Cardiac fibroblast (primary cell): Measurements from ENCODE around the gene FAM20C.

Experiments used
- DNase-seq, 2 donors: peaks; one replicate each; pipeline versions ENCODE4 v3.0.0 to v3.0.0-alpha.2; 2010; ENCODE audit warnings: low read depth in 2 of 2
- H3K4me3 ChIP-seq, 2 donors: replicated peaks in 1 of 2; 1 replicate in 1 of 2; 2 replicates in 1 of 2; pipeline ENCODE4 v1.5.1; 2011; ENCODE audit warnings: low read depth in 2 of 2, low read length in 2 of 2, mild to moderate bottlenecking in 2 of 2, moderate library complexity in 1 of 2
- TF ChIP-seq, protein P1 (sequence below): IDR thresholded peaks from one replicate; pipeline ENCODE4 v1.5.1; 2011; ENCODE audit warnings: low read depth, mild to moderate bottlenecking, low read length, inconsistent platforms

FAM20C gene

GRCh38 chr7:291373-292092 lies 99.2 kb downstream of the FAM20C start:
- no peak overlapping the region for H3K4me3 ChIP-seq
- DNase-seq, result no peak
- TF ChIP-seq, protein P1, sequence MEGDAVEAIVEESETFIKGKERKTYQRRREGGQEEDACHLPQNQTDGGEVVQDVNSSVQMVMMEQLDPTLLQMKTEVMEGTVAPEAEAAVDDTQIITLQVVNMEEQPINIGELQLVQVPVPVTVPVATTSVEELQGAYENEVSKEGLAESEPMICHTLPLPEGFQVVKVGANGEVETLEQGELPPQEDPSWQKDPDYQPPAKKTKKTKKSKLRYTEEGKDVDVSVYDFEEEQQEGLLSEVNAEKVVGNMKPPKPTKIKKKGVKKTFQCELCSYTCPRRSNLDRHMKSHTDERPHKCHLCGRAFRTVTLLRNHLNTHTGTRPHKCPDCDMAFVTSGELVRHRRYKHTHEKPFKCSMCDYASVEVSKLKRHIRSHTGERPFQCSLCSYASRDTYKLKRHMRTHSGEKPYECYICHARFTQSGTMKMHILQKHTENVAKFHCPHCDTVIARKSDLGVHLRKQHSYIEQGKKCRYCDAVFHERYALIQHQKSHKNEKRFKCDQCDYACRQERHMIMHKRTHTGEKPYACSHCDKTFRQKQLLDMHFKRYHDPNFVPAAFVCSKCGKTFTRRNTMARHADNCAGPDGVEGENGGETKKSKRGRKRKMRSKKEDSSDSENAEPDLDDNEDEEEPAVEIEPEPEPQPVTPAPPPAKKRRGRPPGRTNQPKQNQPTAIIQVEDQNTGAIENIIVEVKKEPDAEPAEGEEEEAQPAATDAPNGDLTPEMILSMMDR, result no peak

DNA sequence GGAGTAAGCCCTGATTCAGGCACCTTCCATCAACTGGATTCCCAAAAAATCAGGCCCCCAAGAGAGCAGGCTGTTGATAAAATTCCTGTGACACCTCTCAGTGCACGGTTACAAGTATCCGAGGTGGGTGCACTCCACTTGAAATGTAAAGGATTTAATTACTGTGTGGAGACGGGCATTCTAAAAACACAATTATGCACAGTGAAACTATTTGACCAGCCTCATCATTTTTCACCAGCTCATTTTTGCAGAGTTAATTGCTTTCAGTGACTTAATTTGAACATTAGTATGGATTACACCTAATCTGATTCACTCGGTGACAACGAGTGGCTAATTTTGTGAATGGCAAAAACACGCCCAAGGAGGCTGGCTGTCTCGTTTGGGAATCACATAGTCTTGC lies 99.9 kb downstream of the FAM20C start:
- no peak for DNase-seq
- H3K4me3 ChIP-seq, result no peak overlapping the region
- TF ChIP-seq, protein P1, result no peak

DNA sequence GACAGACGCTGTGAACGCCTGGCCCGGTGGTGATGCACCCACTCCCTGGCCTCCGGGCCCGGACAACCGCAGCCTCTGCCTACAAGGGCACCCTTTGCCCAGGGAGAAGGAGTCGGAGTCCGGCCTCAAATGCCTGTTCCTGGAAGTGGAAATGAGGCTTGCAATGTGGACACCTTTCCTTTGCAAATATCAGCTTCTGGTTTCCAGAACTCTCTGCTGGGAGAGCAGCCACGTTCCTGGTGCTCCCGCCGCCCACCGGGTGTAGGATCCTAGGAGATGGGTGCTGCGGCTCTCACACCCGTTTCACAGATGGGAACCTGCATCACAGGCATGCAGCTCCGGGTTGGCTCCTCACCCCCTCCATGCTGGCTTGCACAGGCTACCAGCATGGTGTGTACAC lies 100.5 kb downstream of the FAM20C start:
- no peak overlapping the region for H3K4me3 ChIP-seq
- DNase-seq, result no peak
- TF ChIP-seq, protein P1, result no peak

DNA sequence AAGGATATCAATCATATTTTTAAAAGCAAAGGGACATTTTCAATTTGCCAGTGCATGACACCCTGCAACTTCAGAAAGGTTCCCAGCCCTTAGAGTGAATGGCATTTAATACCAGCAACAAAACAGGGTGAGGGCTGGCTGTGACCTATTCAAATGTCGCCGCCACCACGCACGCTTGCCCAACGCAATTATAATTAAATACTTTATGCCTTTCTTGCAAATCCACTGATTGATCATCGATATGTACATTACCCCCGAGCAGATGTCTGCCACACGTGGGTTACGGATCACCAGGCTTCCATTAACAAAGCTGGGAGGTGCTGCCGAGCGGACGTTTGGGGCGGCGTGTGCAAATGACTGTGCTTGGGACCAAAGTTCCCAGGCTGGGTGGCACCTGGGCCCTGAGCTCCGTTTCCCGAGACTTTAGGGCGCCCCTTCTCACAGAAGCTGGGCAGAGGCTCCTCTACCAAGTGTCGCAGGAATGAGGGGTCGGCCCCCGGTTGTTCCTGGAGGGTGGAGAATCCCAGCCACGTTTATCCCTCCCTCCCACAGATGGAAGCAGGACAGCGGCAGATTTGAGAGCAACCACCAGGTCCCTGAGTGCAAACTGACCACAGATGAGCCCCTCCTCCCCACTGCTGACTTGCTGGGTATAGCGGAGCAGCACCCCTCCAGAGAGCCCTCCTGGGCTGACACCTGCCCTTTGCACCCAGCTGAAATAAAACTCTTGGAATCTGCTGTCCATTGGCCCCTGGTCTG lies 101.5 kb downstream of the FAM20C start:
- no peak overlapping the region for H3K4me3 ChIP-seq
- DNase-seq, result no peak
- TF ChIP-seq, protein P1, result no peak

DNA sequence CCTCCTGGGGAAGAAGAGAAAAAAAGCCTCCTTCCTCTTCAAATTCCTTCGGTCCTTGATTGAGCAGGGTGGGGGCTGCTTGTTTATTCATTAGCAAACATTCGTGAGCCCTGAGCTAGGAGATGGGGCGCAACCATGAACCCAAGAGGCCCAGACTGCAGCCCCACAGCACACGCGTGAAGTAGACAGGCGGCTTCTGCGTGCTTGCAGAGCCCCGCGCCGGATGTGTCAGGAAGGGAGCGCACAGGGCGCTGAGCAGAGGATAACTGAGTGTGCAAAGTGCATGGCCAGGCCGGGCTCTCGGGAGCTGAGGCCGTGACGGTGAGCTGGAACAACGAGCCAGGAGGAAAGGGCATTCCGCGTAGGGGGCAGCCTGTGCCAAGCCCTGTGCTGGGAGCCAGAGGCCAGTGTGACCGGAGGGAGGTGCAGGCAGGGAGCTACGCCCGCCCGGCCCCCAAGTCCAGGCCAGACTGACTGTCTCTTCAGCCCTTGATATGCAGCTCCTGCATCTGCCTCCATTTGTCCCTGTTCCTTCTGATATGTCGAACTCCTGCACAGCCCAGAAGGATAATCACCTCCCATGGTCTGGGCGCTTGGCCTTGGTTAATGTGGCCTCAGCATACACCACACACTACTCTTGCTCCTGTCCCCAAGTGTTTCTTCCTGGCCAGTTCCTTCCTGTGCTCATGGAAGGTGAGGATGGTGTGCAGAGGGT lies 102.2 kb downstream of the FAM20C start:
- no peak for DNase-seq
- H3K4me3 ChIP-seq, result no peak overlapping the region
- TF ChIP-seq, protein P1, result no peak

DNA sequence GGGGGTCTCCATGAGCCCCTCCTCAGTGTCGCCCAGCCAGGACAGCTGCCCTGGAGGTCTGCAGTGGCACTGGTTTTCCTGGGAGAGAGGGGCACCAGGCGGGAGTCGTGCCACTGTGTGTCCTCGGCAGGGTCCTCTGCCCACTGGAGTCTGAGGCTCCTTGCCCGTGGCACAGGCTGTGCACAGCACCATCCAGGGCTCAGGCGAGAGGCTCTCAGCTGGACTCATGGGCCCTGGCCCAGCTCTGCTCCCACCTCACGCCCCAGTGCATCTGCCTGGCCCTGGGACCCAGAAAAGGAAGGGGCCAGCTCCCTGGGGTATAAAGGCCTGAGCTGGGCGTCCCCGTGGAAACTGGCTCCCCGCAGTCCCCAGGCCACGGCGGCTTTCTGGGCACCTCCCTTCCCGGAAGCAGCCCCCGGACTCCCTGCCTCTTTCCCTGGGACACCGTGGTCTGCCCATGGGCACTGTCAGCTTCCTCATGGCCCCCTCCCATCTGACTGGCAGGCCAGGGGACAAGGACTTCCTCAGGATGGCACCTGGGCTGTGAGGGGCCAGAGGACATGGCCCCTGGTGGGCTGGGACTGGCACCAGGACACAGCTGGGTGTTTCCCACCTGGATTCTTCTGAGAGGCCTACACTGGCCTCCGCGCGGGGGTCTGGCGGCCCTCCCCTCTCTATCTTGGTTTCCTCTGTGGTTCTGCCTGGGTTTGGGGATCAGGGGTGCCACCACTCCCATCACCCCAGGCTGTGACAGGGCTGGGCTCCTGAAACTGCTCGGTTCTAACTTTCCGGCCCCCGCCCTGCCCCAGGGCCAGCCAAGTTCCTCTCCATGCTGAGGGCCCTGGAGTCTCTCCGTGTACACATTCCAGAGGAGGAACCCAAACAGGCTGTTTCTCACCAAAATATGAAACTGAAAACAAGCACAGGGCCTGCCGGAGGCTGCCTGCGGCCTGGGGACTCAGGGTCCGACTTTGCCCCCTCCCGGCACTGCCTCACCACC lies 103.1 kb downstream of the FAM20C start:
- TF ChIP-seq, protein P1, result no peak
- no peak overlapping the region for H3K4me3 ChIP-seq
- DNase-seq, result no peak
